Thyroid gland (tissue), 4 donors: ENCODE measurements around the gene F13A1.

ENCODE experiments used
- CTCF ChIP-seq, 6 experiments: fragments of 200-600 bp in 3 of 6; fragments of 450-650 bp in 3 of 6; sonication (generic) in 3 of 6; IDR thresholded peaks; one replicate each; pipeline ENCODE4 v1.5.1; 2016 to 2019; ENCODE audit warnings: antibody characterized with exemption in 6 of 6, mild to moderate bottlenecking in 2 of 6, inconsistent platforms in 1 of 6, moderate library complexity in 1 of 6
- POLR2A ChIP-seq, 2 donors: fragments of 450-650 bp; IDR thresholded peaks; one replicate each; pipeline ENCODE4 v1.6.1; 2017; ENCODE audit warnings: antibody characterized with exemption in 2 of 2, mild to moderate bottlenecking in 2 of 2, moderate library complexity in 1 of 2

GRCh38 chr6:6199678-6200077, 120.8 kb downstream of the F13A1 start:
- TF ChIP-seq CTCF (IDR thresholded peaks at IDR 0.05) = no peak
- no peak for TF ChIP-seq POLR2A (IDR thresholded peaks at IDR 0.05)
